GM23248 (cell line): Measurements from ENCODE around the gene ARFRP1.

Source experiments
- EZH2 ChIP-seq: fragments of 200-600 bp; sonication (generic); IDR thresholded peaks from 2 replicates; pipeline ENCODE4 v1.6.1; 2018; ENCODE audit warnings: antibody characterized with exemption, mild to moderate bottlenecking; ENCODE audit not compliant: insufficient read depth, poor library complexity, severe bottlenecking
- EZH2phosphoT487 ChIP-seq: fragments of 200-600 bp; sonication (generic); IDR thresholded peaks from 2 replicates; pipeline ENCODE4 v1.6.1; 2018; ENCODE audit warnings: antibody characterized with exemption, moderate library complexity, mild to moderate bottlenecking, low read depth; ENCODE audit not compliant: insufficient read depth

DNA sequence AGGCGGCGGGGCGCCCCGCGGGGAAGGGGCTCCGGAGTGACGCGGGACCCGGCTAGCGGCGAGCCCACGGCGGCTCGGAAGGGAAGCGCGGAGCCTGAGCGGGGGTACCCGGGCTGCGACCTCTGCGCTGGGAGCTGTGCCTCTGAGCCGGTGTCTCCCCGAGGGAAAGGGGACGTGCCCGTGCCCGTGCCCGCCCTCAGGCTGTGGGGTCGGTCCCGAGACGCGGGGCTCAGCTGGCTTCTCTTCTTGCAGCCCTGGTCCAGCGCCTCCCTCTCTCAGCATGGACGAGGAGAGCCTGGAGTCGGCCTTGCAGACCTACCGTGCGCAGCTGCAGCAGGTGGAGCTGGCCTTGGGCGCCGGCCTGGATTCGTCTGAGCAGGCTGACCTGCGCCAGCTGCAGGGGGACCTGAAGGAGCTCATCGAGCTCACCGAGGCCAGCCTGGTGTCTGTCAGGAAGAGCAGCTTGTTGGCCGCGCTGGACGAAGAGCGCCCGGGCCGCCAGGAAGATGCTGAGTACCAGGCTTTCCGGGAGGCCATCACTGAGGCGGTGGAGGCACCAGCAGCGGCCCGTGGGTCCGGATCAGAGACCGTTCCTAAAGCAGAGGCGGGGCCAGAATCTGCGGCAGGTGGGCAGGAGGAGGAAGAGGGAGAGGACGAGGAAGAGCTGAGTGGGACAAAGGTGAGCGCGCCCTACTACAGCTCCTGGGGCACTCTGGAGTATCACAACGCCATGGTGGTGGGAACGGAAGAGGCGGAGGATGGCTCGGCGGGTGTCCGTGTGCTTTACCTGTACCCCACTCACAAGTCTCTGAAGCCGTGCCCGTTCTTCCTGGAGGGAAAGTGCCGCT, 749 bp upstream of the ARFRP1 start:
- TF ChIP-seq EZH2 (no peak), EZH2phosphoT487 (no peak)
